AG04449 (cell line): ENCODE data around the gene CLIC5.

Source experiments
- CTCF ChIA-PET: fragments of 350-600 bp; formaldehyde crosslinking; extraction: SDS; loops from one replicate; lab custom pipeline; 2021; ENCODE audit warnings: antibody characterized with exemption; lab: Yijun Ruan, JAX
- POLR2A ChIA-PET: fragments of 400-600, 350-600 bp; formaldehyde crosslinking; extraction: SDS; loops from one replicate; lab custom pipeline; 2020; ENCODE audit warnings: antibody characterized with exemption, inconsistent platforms; lab: Yijun Ruan, JAX
- DNase-seq: peaks from one replicate; pipeline ENCODE4 v3.0.0-alpha.2; 2010; ENCODE audit warnings: low read depth, low spot score
- H3K4me3 ChIP-seq: 2 replicates; pipeline ENCODE4 v1.5.1; 2011; ENCODE audit warnings: low read depth, mild to moderate bottlenecking, control low read depth, low read length
- CTCF ChIP-seq: IDR thresholded peaks from one replicate; pipeline ENCODE4 v1.5.1; 2011; ENCODE audit warnings: mild to moderate bottlenecking, moderate library complexity, low read length, control low read depth, inconsistent platforms; ENCODE audit not compliant: insufficient read depth; ENCODE audit errors: missing control alignments

The CLIC5 gene

GRCh38 chr6:45836438-45836824 is 179.2 kb downstream of the CLIC5 start:
- no peak for DNase-seq
- ChIA-PET POLR2A (no interaction called here), CTCF (no interaction called here)
- TF ChIP-seq CTCF, result no peak
- H3K4me3 ChIP-seq, result no peak overlapping the region

GRCh38 chr6:45835721-45836437 is 179.8 kb downstream of the CLIC5 start:
- no peak overlapping the region for H3K4me3 ChIP-seq
- ChIA-PET POLR2A (no interaction called here), CTCF (interaction anchor here (1.0 kb wide), 1 partner anchor 111 kb away, joined by 3 read pairs; no protein-coding TSS in a partner anchor)
- no peak for DNase-seq
- no peak for TF ChIP-seq CTCF

DNA sequence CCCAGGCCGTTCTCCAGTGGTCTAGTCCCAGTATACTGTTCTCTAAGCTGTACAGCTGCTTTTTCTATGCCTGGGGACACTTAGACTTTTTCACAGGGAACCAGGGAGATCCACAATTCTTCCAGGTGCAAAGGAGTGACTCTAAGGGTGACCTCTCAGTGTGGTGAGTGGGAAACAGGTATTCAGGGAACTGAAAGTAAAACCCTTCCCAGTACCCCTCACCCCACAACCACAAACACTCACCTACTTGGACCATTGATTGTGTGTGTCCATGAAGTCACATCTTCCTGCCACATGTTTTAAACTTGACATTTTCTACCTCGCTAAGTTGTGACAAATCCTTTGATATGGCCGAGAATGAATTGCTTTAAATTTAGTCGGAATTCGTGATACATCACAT is 183.6 kb downstream of the CLIC5 start:
- ChIA-PET CTCF (no interaction called here), POLR2A (no interaction called here)
- DNase-seq, result no peak

More for the DNA sequence above, 183.6 kb downstream of the CLIC5 start:
- TF ChIP-seq CTCF, result no peak
- H3K4me3 ChIP-seq, result no peak overlapping the region
